ENCODE data around the gene COQ8A. TPM values are rescaled to one million over a fixed set of nuclear protein-coding genes. Genes with fewer than 3 reads are reported as not detected.

COQ8A gene
- total RNA-seq, 1 experiment from 2014 or later = 24.6 TPM

DNA sequence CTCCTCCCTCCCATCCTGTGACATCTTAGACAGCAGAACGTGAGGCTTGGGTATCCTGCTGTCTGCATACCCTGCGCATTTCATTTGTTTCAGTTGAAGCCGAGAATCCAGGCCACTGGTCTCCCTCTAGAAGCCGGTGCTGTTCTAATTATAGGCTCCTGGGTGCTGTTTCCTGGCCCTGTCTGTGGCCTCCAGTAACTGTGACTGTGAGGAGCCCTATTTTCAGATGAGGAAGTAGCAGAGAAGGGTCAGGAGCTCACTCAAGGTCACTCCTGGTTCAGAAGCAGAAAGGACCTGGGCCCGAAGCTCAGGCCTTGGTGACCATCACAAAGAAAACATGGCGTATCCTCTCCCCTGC lies 24.0 kb downstream of the COQ8A start:
- no peaks in the 10 kb centered on the region for H3K27me3 Mint-ChIP-seq (ENCODE audit: unreplicated experiment)
- no peak for DNase-seq
- no peak overlapping the region for H3K4me3 Mint-ChIP-seq (ENCODE audit: low read depth, unreplicated experiment)
- H3K36me3 Mint-ChIP-seq (ENCODE audit: insufficient read depth, unreplicated experiment) = no peaks in the 10 kb centered on the region
- H3K27ac Mint-ChIP-seq (ENCODE audit: unreplicated experiment) = no peak overlapping the region
- H3K9me3 Mint-ChIP-seq (ENCODE audit: low read depth, unreplicated experiment) = no peaks in the 10 kb centered on the region
- intact Hi-C loops (cut with micrococcal nuclease; ENCODE audit: unreplicated experiment) = no loop called here
- no peaks in the 10 kb centered on the region for H3K4me1 Mint-ChIP-seq (ENCODE audit: low read depth, unreplicated experiment)
- CTCF ChIA-PET = no interaction called here
- BruUV-seq (replicated peaks) = no TSS peak
- TF ChIP-seq, protein P1, sequence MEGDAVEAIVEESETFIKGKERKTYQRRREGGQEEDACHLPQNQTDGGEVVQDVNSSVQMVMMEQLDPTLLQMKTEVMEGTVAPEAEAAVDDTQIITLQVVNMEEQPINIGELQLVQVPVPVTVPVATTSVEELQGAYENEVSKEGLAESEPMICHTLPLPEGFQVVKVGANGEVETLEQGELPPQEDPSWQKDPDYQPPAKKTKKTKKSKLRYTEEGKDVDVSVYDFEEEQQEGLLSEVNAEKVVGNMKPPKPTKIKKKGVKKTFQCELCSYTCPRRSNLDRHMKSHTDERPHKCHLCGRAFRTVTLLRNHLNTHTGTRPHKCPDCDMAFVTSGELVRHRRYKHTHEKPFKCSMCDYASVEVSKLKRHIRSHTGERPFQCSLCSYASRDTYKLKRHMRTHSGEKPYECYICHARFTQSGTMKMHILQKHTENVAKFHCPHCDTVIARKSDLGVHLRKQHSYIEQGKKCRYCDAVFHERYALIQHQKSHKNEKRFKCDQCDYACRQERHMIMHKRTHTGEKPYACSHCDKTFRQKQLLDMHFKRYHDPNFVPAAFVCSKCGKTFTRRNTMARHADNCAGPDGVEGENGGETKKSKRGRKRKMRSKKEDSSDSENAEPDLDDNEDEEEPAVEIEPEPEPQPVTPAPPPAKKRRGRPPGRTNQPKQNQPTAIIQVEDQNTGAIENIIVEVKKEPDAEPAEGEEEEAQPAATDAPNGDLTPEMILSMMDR (IDR thresholded peaks at IDR 0.05; ENCODE audit: unreplicated experiment) = no peak

DNA sequence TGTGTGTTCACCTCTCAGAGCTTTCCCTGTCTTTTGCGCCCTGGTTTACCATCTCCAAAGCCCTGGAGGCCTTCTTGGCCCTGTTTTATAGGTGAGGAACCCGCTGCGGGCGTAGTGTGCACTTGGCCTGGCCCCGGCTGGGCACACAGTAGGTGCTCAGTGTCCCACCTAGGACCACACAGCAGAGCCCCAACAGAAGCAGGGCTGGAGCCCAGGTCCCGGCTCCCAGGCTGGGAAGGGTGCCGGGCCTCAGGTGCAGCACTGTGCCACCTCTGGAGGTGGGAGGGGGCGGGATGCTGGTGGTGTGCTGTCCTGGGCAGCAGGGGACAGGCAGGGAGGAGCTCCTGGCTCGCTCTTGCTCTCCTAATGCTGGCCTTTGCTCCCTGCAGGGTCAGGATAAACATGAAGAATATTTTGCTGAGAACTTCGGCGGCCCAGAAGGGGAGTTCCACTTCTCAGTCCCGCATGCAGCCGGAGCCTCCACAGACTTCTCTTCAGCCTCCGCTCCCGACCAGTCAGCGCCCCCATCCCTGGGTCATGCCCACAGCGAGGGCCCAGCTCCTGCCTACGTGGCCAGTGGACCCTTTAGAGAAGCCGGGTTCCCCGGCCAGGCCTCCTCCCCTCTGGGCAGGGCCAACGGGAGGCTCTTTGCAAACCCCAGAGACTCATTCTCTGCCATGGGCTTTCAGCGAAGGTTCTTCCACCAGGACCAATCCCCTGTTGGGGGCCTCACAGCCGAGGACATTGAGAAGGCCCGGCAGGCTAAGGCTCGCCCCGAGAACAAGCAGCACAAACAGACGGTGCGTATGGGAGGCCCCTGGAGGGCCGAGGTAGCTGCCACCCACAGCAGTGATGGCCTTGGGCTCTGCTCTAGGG lies 24.8 kb downstream of the COQ8A start:
- no peaks in the 10 kb centered on the region for H3K4me1 Mint-ChIP-seq (ENCODE audit: low read depth, unreplicated experiment)
- CTCF ChIA-PET = no interaction called here
- intact Hi-C loops (cut with micrococcal nuclease; ENCODE audit: unreplicated experiment) = no loop called here
- H3K27me3 Mint-ChIP-seq (ENCODE audit: unreplicated experiment) = no peaks in the 10 kb centered on the region
- H3K36me3 Mint-ChIP-seq (ENCODE audit: insufficient read depth, unreplicated experiment) = no peaks in the 10 kb centered on the region
- no peaks in the 10 kb centered on the region for H3K9me3 Mint-ChIP-seq (ENCODE audit: low read depth, unreplicated experiment)
- H3K27ac Mint-ChIP-seq (ENCODE audit: unreplicated experiment) = no peak overlapping the region
- no peak for DNase-seq
- H3K4me3 Mint-ChIP-seq (ENCODE audit: low read depth, unreplicated experiment) = no peak overlapping the region
- TF ChIP-seq, protein P1 (IDR thresholded peaks at IDR 0.05; ENCODE audit: unreplicated experiment) = no peak
- no TSS peak for BruUV-seq (replicated peaks)

DNA sequence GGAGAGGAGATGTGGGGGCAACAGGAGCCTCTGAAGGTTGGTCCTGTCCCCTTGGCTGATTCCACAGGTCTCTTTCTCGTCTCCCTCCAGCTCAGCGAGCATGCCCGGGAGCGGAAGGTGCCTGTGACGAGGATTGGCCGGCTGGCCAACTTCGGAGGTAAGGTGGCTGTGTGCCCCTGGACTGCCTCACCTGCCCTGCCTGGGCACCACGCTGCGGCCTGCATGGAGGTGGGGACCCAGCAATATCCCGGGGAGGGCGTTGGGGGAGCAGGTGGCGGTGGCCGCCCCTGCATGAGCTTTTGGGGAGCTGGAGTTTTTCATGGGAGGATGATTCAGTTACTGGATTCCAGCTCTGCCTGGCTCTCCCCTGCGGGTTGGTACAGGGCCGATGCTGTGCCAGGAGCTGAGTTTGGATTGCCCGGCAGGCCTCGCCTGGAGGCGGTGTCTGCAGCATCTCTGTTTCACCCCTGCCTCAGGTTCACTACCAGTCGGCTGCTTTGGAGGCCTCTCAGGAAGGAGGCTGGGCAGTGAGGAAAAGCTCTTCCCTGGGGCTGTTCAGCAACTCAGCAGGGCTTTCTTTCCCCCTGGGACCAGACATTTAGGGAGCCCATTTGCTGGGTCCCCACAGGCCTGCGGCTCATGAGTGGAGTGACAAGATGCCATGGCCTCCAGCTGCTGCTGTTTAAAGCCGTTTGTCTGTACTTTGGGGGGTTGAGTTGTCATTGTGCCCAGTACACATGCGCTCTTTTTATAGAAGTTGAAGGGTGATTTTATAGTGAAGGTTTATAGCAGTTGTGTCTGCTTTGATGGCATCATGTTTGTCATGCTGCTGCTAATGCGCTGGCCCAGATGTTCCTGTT lies 25.7 kb downstream of the COQ8A start:
- BruUV-seq (replicated peaks) = no TSS peak
- Mint-ChIP-seq H3K27ac (ENCODE audit: unreplicated experiment) (no peak overlapping the region), H3K4me1 (ENCODE audit: low read depth, unreplicated experiment) (no peaks in the 10 kb centered on the region), H3K27me3 (ENCODE audit: unreplicated experiment) (no peaks in the 10 kb centered on the region), H3K4me3 (ENCODE audit: low read depth, unreplicated experiment) (no peak overlapping the region), H3K9me3 (ENCODE audit: low read depth, unreplicated experiment) (no peaks in the 10 kb centered on the region), H3K36me3 (ENCODE audit: insufficient read depth, unreplicated experiment) (no peaks in the 10 kb centered on the region)
- TF ChIP-seq, protein P1 (IDR thresholded peaks at IDR 0.05; ENCODE audit: unreplicated experiment) = no peak
- intact Hi-C loops (cut with micrococcal nuclease; ENCODE audit: unreplicated experiment) = no loop called here
- CTCF ChIA-PET = no interaction called here
- DNase-seq = no peak

DNA sequence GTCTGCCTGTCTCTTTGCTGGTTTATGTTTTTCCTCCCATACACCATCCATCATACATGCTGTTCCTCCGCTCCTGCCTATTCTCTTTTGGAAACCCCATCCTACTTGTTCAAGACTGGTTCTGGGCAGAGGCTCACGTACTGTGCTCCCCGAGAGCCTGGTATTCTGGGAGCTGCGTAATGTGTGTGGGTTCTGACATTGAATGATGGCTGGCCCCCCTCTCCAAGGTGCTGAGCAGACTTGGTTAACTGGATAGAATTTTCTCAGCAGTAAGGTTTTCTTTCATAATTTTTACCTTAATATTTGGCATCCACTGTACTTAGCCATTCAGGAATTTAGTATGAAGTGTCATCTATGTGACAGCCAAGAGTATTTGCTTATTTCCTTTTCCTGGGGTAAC lies 26.6 kb downstream of the COQ8A start:
- no peaks in the 10 kb centered on the region for H3K9me3 Mint-ChIP-seq (ENCODE audit: low read depth, unreplicated experiment)
- TF ChIP-seq, protein P1 (IDR thresholded peaks at IDR 0.05; ENCODE audit: unreplicated experiment) = no peak
- intact Hi-C loops (cut with micrococcal nuclease; ENCODE audit: unreplicated experiment) = no loop called here
- no TSS peak for BruUV-seq (replicated peaks)
- no peaks in the 10 kb centered on the region for H3K27me3 Mint-ChIP-seq (ENCODE audit: unreplicated experiment)
- no peak overlapping the region for H3K4me3 Mint-ChIP-seq (ENCODE audit: low read depth, unreplicated experiment)
- no peak for DNase-seq
- H3K27ac Mint-ChIP-seq (ENCODE audit: unreplicated experiment) = no peak overlapping the region
- CTCF ChIA-PET = no interaction called here
- no peaks in the 10 kb centered on the region for H3K4me1 Mint-ChIP-seq (ENCODE audit: low read depth, unreplicated experiment)
- H3K36me3 Mint-ChIP-seq (ENCODE audit: insufficient read depth, unreplicated experiment) = no peaks in the 10 kb centered on the region
